Left ventricle myocardium inferior (tissue), 1 donor: ENCODE measurements around the gene WNT3. TPM values are rescaled to one million over a fixed set of nuclear protein-coding genes. Genes with fewer than 3 reads are reported as not detected.

Experiments
- DNase-seq: peaks from one replicate; pipeline ENCODE4 v3.0.0-alpha.2; 2020
- H3K27ac ChIP-seq: fragments of 200-600 bp; replicated peaks from 2 replicates; pipeline ENCODE4 v1.8.0; 2021
- H3K27me3 ChIP-seq: fragments of 200-600 bp; 2 replicates; pipeline ENCODE4 v1.8.0; 2021; ENCODE audit warnings: low read depth
- H3K36me3 ChIP-seq: fragments of 200-600 bp; 2 replicates; pipeline ENCODE4 v1.8.0; 2021
- H3K4me1 ChIP-seq: fragments of 200-600 bp; 2 replicates; pipeline ENCODE4 v1.8.0; 2021
- H3K4me3 ChIP-seq: fragments of 200-600 bp; 2 replicates; pipeline ENCODE4 v1.8.0; 2021; ENCODE audit warnings: mild to moderate bottlenecking, moderate library complexity
- H3K9me3 ChIP-seq: fragments of 200-600 bp; replicated peaks from 2 replicates; pipeline ENCODE4 v1.8.0; 2021
- CTCF ChIP-seq: fragments of 200-600 bp; IDR thresholded peaks from 2 replicates; pipeline ENCODE4 v1.8.0; 2021; ENCODE audit warnings: antibody characterized with exemption, mild to moderate bottlenecking, borderline replicate concordance
- intact Hi-C: fragments of 100-400 bp; cut with micrococcal nuclease; formaldehyde crosslinking; loops from one replicate; pipeline ENCODE4 v1.11.0; 2022
- total RNA-seq: library from RNA; stranded (reverse); fragmentation: NEBNext Ultra II Directional; extraction: Animal tissue kit (Norgen Biotek cat#: 25700); gene quantifications from one replicate; pipeline ENCODE4 v1.2.1, GENCODE V29; 2021
- donor health status: DM: no; HTN: yes; CAD: no; lungs with severe emphysema.

Gene WNT3
- total RNA-seq, 1 donor from 2014 or later, result 0.96 TPM

DNA sequence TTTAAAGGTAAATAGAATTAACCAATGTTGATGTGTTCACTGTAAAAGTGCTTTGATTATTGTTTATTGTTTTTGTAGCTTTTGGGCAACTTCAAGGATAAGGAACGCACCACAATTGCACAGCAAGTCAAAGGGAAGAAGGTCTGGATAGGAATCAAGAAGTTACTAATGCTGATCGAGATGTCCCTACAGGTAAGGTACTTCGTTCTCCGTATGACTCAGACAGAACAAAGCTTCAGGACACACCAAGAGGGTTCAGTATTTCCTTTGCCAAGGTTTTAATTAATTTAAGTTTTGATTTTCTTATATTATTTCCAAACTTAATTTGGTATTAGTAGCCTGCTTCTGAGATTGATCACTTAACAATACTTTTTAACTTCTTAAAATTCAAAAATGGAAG, 67.1 kb downstream of the WNT3 start:
- Histone ChIP-seq H3K9me3 (no peaks in the 10 kb centered on the region), H3K36me3 (peaks cover 67% of the 10 kb centered on the region), H3K4me3 (no peak overlapping the region), H3K27me3 (no peaks in the 10 kb centered on the region), H3K4me1 (no peaks in the 10 kb centered on the region), H3K27ac (no peak overlapping the region)
- intact Hi-C loops, result no loop called here
- TF ChIP-seq CTCF, result no peak
- DNase-seq, result no peak

DNA sequence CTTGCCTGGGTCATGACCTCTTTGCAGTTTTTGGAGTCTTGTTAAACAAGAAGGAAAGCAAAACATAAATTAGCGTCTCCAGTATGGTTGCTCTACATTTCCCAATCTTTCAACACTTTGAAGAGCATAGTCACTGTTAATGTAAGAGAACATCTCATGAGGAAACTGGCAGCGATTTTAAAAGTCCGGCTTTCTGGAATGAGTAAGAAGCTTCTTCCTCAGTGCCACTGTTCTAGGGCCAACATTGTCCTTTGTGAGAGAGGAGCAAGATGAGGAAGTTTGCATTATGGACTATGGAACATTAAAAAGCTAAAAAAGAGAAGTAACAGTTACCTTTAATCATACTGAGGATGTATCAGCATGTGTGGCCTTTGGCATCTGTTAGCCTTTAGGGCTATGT, 73.1 kb downstream of the WNT3 start:
- H3K27ac ChIP-seq, result no peak overlapping the region
- no peaks in the 10 kb centered on the region for H3K27me3 ChIP-seq
- H3K4me1 ChIP-seq, result peaks cover 12% of the 10 kb centered on the region
- H3K36me3 ChIP-seq, result peaks cover 8% of the 10 kb centered on the region
- intact Hi-C loops, result no loop called here
- no peak overlapping the region for H3K4me3 ChIP-seq
- DNase-seq, result no peak
- no peaks in the 10 kb centered on the region for H3K9me3 ChIP-seq
- no peak for TF ChIP-seq CTCF

GRCh38 chr17:46744441-46744840, 74.1 kb downstream of the WNT3 start:
- intact Hi-C loops, result no loop called here
- no peak for DNase-seq

GRCh38 chr17:46742565-46743270, 75.8 kb downstream of the WNT3 start:
- DNase-seq, result no peak
- no peak overlapping the region for H3K4me3 ChIP-seq
- intact Hi-C loops, result no loop called here
- H3K27me3 ChIP-seq, result no peaks in the 10 kb centered on the region
- H3K4me1 ChIP-seq, result peaks cover 12% of the 10 kb centered on the region
- peak overlapping the region; percentile 53 for H3K27ac ChIP-seq
- TF ChIP-seq CTCF, result no peak
- H3K36me3 ChIP-seq, result no peaks in the 10 kb centered on the region
- H3K9me3 ChIP-seq, result no peaks in the 10 kb centered on the region

More at GRCh38 chr17:46744441-46744840, 74.1 kb downstream of the WNT3 start:
- no peaks in the 10 kb centered on the region for H3K9me3 ChIP-seq
- TF ChIP-seq CTCF, result no peak
- H3K4me3 ChIP-seq, result no peak overlapping the region
- no peak overlapping the region for H3K27ac ChIP-seq
- peaks cover 12% of the 10 kb centered on the region for H3K4me1 ChIP-seq
- no peaks in the 10 kb centered on the region for H3K36me3 ChIP-seq
- H3K27me3 ChIP-seq, result no peaks in the 10 kb centered on the region

- no peak for TF ChIP-seq CTCF
- Histone ChIP-seq H3K9me3 (no peaks in the 10 kb centered on the region), H3K4me1 (peaks cover 12% of the 10 kb centered on the region), H3K36me3 (no peaks in the 10 kb centered on the region), H3K4me3 (no peak overlapping the region), H3K27me3 (no peaks in the 10 kb centered on the region), H3K27ac (no peak overlapping the region)
- intact Hi-C loops, result no loop called here
- no peak for DNase-seq
Observed at GRCh38 chr17:46741122-46741730, 77.3 kb downstream of the WNT3 start.
